SK-N-SH (cell line): ENCODE results near the gene VPS33B. TPM values are rescaled to one million over a fixed set of nuclear protein-coding genes. Genes with fewer than 3 reads are reported as not detected.

ENCODE experiments used
- CTCF ChIA-PET: fragments of 300-600, 350-600 bp; formaldehyde crosslinking; extraction: SDS; loops from one replicate; lab custom pipeline; 2021; lab: Yijun Ruan, JAX
- POLR2A ChIA-PET: fragments of 350-600 bp; sonication (Branson Sonifier 250); formaldehyde crosslinking; extraction: SDS; loops from one replicate; lab custom pipeline; 2020; ENCODE audit warnings: antibody characterized with exemption, inconsistent platforms; lab: Yijun Ruan, JAX
- DNase-seq: peaks from one replicate; pipeline ENCODE4 v3.0.0; 2012
- H2AFZ ChIP-seq: fragments of 200-600 bp; sonication (generic); 2 replicates; pipeline ENCODE4 v1.8.1; 2016; ENCODE audit warnings: antibody characterized with exemption, mild to moderate bottlenecking, low read depth
- H3F3A ChIP-seq: fragments of 200-600 bp; sonication (generic); replicated peaks from 2 replicates; pipeline ENCODE3; 2016; ENCODE audit warnings: antibody characterized with exemption, mild to moderate bottlenecking; ENCODE audit not compliant: insufficient read depth
- H3K27ac ChIP-seq, 2 experiments: fragments of 200-500 bp in 1 of 2; fragments of 200-600 bp in 1 of 2; sonication (Bioruptor generic) in 1 of 2; sonication (generic), shearing (Covaris generic) in 1 of 2; 2 replicates each; pipeline versions ENCODE4 v1.5.1 to v1.6.1; 2014 to 2016; ENCODE audit warnings: low read depth in 2 of 2, inconsistent platforms in 1 of 2, low read length in 1 of 2, mild to moderate bottlenecking in 1 of 2, mixed read lengths in 1 of 2
- H3K27me3 ChIP-seq: fragments of 200-600 bp; sonication (generic), shearing (Covaris generic); 2 replicates; pipeline ENCODE4 v1.6.1; 2016; ENCODE audit warnings: mixed run types; ENCODE audit not compliant: insufficient read depth
- H3K36me3 ChIP-seq, 2 experiments: fragments of 200-500 bp in 1 of 2; fragments of 200-600 bp in 1 of 2; sonication (Bioruptor generic) in 1 of 2; sonication (generic) in 1 of 2; replicated peaks in 1 of 2; 2 replicates each; pipeline versions ENCODE3 to v1.5.1; 2014 to 2016; ENCODE audit warnings: low read length in 1 of 2, mild to moderate bottlenecking in 1 of 2; ENCODE audit not compliant: insufficient read depth in 2 of 2, control insufficient read depth in 1 of 2
- H3K4me1 ChIP-seq, 2 experiments: fragments of 200-500 bp in 1 of 2; fragments of 200-600 bp in 1 of 2; sonication (Bioruptor generic) in 1 of 2; sonication (generic), shearing (Covaris generic) in 1 of 2; 2 replicates each; pipeline versions ENCODE4 v1.5.1 to v1.6.1; 2014 to 2016; ENCODE audit warnings: low read depth in 1 of 2, low read length in 1 of 2, mixed run types in 1 of 2; ENCODE audit not compliant: insufficient read depth in 2 of 2, control insufficient read depth in 1 of 2
- H3K4me2 ChIP-seq: fragments of 200-600 bp; sonication (generic), shearing (Covaris generic); 2 replicates; pipeline ENCODE4 v1.6.1; 2017; ENCODE audit warnings: mixed run types
- H3K4me3 ChIP-seq, 2 experiments: fragments of 200-500 bp in 1 of 2; fragments of 200-600 bp in 1 of 2; sonication (Bioruptor generic) in 1 of 2; sonication (generic), shearing (Covaris generic) in 1 of 2; 2 replicates each; pipeline versions ENCODE4 v1.5.1 to v1.8.1; 2014 to 2016; ENCODE audit warnings: low read depth in 2 of 2, inconsistent platforms in 1 of 2, low read length in 1 of 2, mild to moderate bottlenecking in 1 of 2, mixed read lengths in 1 of 2, moderate library complexity in 1 of 2
- H3K79me2 ChIP-seq: fragments of 200-600 bp; sonication (generic); 2 replicates; pipeline ENCODE4 v1.8.1; 2017; ENCODE audit warnings: mild to moderate bottlenecking; ENCODE audit not compliant: insufficient read depth
- H3K9ac ChIP-seq: fragments of 200-600 bp; sonication (generic); 2 replicates; pipeline ENCODE4 v1.6.1; 2017; ENCODE audit warnings: mixed run types
- H3K9me2 ChIP-seq: fragments of 200-600 bp; sonication (generic); 2 replicates; pipeline ENCODE4 v1.6.1; 2017; ENCODE audit warnings: mixed run types
- H3K9me3 ChIP-seq: fragments of 200-600 bp; sonication (generic); 2 replicates; pipeline ENCODE4 v1.6.1; 2017; ENCODE audit warnings: mixed run types, mild to moderate bottlenecking, moderate library complexity
- H4K20me1 ChIP-seq: fragments of 200-600 bp; sonication (generic); 2 replicates; pipeline ENCODE4 v1.6.1; 2017; ENCODE audit warnings: mild to moderate bottlenecking, mixed run types; ENCODE audit not compliant: insufficient read depth
- CHD2 ChIP-seq: fragments of 150-350 bp; IDR thresholded peaks from 2 replicates; pipeline ENCODE4 v1.6.1; 2018; ENCODE audit warnings: low read length; ENCODE audit not compliant: partially characterized antibody
- EP300 ChIP-seq, 2 experiments: IDR thresholded peaks; 2 replicates each; pipeline versions ENCODE4 v1.4.0 to v1.6.1; 2012; ENCODE audit warnings: borderline replicate concordance in 1 of 2, low read depth in 1 of 2, low read length in 1 of 2
- FOSL2 ChIP-seq: IDR thresholded peaks from 2 replicates; pipeline ENCODE4 v1.4.0; 2012; ENCODE audit warnings: low read depth, mild to moderate bottlenecking, moderate library complexity, borderline replicate concordance
- JUND ChIP-seq: IDR thresholded peaks from 2 replicates; pipeline ENCODE4 v1.4.0; 2012
- MAX ChIP-seq: IDR thresholded peaks from 2 replicates; pipeline ENCODE4 v1.4.0; 2012; ENCODE audit warnings: low read depth
- MEF2A ChIP-seq: IDR thresholded peaks from 2 replicates; pipeline ENCODE4 v1.4.0; 2012; ENCODE audit warnings: low read depth, borderline replicate concordance
- MXI1 ChIP-seq: IDR thresholded peaks from 2 replicates; pipeline ENCODE4 v1.6.1; 2012; ENCODE audit warnings: mild to moderate bottlenecking, low read depth, low read length, improper control_type of control experiment
- NRF1 ChIP-seq: IDR thresholded peaks from 2 replicates; pipeline ENCODE4 v1.6.1; 2012; ENCODE audit warnings: low read depth, mild to moderate bottlenecking, low read length
- PBX3 ChIP-seq: IDR thresholded peaks from 2 replicates; pipeline ENCODE4; 2012
- POLR2AphosphoS5 ChIP-seq: IDR thresholded peaks from 2 replicates; pipeline ENCODE4 v1.6.1; 2012; ENCODE audit warnings: low read depth, low read length
- RAD21 ChIP-seq: IDR thresholded peaks from 2 replicates; pipeline ENCODE4 v1.6.1; 2012; ENCODE audit warnings: mild to moderate bottlenecking, low read length
- TAF1 ChIP-seq: IDR thresholded peaks from 2 replicates; pipeline ENCODE4 v1.6.1; 2012; ENCODE audit warnings: low read depth, mild to moderate bottlenecking, low read length, moderate library complexity, borderline replicate concordance
- USF1 ChIP-seq: IDR thresholded peaks from 2 replicates; pipeline ENCODE4 v1.4.0; 2012; ENCODE audit warnings: low read depth, borderline replicate concordance
- WGBS: methylation state at CpG from one replicate; pipeline ENCODE4 v1.1.6; 2017; ENCODE audit warnings: low lambda C conversion rate; 5-methylcytosine and 5-hydroxymethylcytosine counted together
- polyA plus RNA-seq, 3 experiments: library from polyadenylated mRNA; depleted of rRNA; stranded (reverse); fragments of >200 nt; gene quantifications; 2 replicates each; pipeline ENCODE4 v1.2.3, GENCODE V29; 2012
- TF ChIP-seq, protein P1 (sequence below): fragments of 150-350 bp; IDR thresholded peaks from 2 replicates; pipeline ENCODE4 v1.6.1; 2016; ENCODE audit warnings: mild to moderate bottlenecking, low read depth, low read length

VPS33B gene
- polyA plus RNA-seq, 1 of the 3 experiments (the other 2 are of a cell fraction) = 16.6 TPM

- no peaks in the 10 kb centered on the region for H3K36me3 ChIP-seq
- ChIA-PET CTCF (interaction anchor here (0.8 to 1.0 kb wide), 3 partner anchors 11 to 89 kb away, joined by 4 to 5 read pairs (median 4); no protein-coding TSS in a partner anchor), POLR2A (no interaction called here)
- no peak overlapping the region for H3K27ac ChIP-seq
- H3F3A ChIP-seq = no peaks in the 10 kb centered on the region
- 43% methylated on average over 3 of the region's 3 CpGs for WGBS
- no peak overlapping the region for H3K4me2 ChIP-seq
- no peaks in the 10 kb centered on the region for H3K9me3 ChIP-seq
- H4K20me1 ChIP-seq = no peaks in the 10 kb centered on the region
- no peak for DNase-seq
- H3K79me2 ChIP-seq = no peaks in the 10 kb centered on the region
- no peaks in the 10 kb centered on the region for H3K9me2 ChIP-seq
- H3K27me3 ChIP-seq = no peaks in the 10 kb centered on the region
- H3K4me1 ChIP-seq = peaks cover 0 to 2% of the 10 kb centered on the region in 2 experiments; a peak in 1 of 4 replicates
- no peak overlapping the region for H2AFZ ChIP-seq
- H3K4me3 ChIP-seq = no peak overlapping the region
- H3K9ac ChIP-seq = no peak overlapping the region
- TF ChIP-seq CHD2 (no peak), PBX3 (no peak), NRF1 (no peak), USF1 (no peak), MAX (no peak), TAF1 (no peak), RAD21 (no peak), MEF2A (no peak), JUND (no peak), FOSL2 (no peak), POLR2AphosphoS5 (no peak)
- TF ChIP-seq, protein P1, sequence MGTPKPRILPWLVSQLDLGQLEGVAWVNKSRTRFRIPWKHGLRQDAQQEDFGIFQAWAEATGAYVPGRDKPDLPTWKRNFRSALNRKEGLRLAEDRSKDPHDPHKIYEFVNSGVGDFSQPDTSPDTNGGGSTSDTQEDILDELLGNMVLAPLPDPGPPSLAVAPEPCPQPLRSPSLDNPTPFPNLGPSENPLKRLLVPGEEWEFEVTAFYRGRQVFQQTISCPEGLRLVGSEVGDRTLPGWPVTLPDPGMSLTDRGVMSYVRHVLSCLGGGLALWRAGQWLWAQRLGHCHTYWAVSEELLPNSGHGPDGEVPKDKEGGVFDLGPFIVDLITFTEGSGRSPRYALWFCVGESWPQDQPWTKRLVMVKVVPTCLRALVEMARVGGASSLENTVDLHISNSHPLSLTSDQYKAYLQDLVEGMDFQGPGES = no peak
These were observed 22.7 kb upstream of the VPS33B start for GRCh38 chr15:91045065-91045464.

- Histone ChIP-seq H3K79me2 (no peaks in the 10 kb centered on the region), H3K4me3 (no peak overlapping the region), H3F3A (no peaks in the 10 kb centered on the region), H3K4me1 (no peaks in the 10 kb centered on the region), H4K20me1 (no peaks in the 10 kb centered on the region), H3K27ac (no peak overlapping the region), H2AFZ (no peak overlapping the region), H3K9me3 (no peaks in the 10 kb centered on the region), H3K36me3 (no peaks in the 10 kb centered on the region), H3K9me2 (no peaks in the 10 kb centered on the region), H3K4me2 (no peak overlapping the region), H3K27me3 (no peaks in the 10 kb centered on the region), H3K9ac (no peak overlapping the region)
- POLR2A ChIA-PET = interaction anchor here (0.6 kb wide), 1 partner anchor 63 kb away, joined by 3 read pairs; no protein-coding TSS in a partner anchor
- CTCF ChIA-PET = interaction anchor here (1.0 to 1.7 kb wide), 3 partner anchors 10 to 228 kb away, joined by 3 to 12 read pairs (median 4); no protein-coding TSS in a partner anchor
- TF ChIP-seq EP300 (IDR thresholded peaks at IDR 0.05; ENCODE audit: borderline replicate concordance in 1 of 2, low read depth in 1 of 2, low read length in 1 of 2) = no peak
- TF ChIP-seq MAX = no peak
- no peak for TF ChIP-seq PBX3
- no peak for TF ChIP-seq CHD2
- TF ChIP-seq MXI1 = no peak
- TF ChIP-seq NRF1 = no peak
- no peak for TF ChIP-seq JUND
- WGBS = 85% methylated on average over 10 of the region's 11 CpGs
- DNase-seq = no peak
These were observed 20.9 kb upstream of the VPS33B start for GRCh38 chr15:91043202-91043874.
